Ecto neural progenitor cell (in vitro differentiated cells): Measurements from ENCODE around the gene ATG7.

Source experiments
- DNase-seq: peaks from one replicate; pipeline ENCODE4 v3.0.0-alpha.2; 2018; ENCODE audit warnings: low spot score

ATG7 gene

DNA sequence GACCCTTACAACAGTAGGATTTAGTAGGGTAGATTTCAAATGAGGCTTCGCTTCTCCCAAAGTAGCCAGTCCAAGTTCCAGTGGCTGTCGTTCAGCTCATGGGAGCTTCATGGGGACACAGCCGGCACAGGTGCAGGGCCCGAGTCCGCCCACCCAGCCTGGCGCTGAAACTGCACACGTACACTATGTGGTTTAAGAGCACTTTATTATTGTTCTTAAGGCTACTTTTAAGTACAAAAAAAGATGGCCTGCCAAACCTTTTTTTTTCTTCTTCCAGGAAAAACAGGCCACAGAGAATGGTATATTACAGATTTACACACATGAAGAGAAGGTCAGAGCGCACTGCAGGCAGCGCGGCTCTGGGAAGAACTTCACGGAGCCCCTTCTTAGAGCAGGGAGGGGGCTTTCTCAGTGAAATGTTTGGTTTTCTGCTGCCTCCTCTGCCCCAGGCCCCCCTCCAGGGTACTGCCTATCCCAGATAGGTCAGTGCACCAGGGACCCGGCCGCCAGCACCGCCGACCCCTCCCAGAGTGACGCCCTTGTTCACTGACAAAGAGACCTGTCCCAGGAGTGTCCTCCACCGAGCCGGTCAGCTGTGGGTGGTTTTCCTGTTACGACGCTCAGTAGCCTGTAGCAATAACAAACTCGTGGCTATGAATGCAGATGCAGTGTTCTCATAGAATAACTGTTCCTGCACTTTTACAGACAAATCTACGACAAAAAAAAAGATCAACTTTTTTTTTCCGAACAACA lies 283.9 kb downstream of the ATG7 start:
- DNase-seq = no peak

GRCh38 chr3:11556851-11557644 lies 284.9 kb downstream of the ATG7 start:
- no peak for DNase-seq

DNA sequence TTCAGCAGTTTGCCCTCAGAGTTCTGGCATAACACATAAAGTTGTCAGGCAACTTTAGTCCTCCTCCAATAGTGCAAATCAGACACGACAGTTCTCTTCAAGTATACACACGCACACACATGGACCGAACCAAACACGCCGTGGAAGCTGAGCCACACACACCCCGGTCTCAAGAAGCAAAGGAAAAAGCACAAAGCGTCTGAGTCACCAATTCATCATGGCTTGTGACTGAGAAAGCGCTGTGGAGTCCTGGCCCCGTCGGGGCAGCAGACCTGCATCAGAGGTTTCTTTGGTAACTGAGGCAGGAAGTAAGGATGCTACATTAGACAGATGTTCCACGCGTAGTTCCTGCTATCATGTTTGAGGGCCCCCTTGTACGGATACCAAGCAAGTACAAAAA lies 285.8 kb downstream of the ATG7 start:
- no peak for DNase-seq

DNA sequence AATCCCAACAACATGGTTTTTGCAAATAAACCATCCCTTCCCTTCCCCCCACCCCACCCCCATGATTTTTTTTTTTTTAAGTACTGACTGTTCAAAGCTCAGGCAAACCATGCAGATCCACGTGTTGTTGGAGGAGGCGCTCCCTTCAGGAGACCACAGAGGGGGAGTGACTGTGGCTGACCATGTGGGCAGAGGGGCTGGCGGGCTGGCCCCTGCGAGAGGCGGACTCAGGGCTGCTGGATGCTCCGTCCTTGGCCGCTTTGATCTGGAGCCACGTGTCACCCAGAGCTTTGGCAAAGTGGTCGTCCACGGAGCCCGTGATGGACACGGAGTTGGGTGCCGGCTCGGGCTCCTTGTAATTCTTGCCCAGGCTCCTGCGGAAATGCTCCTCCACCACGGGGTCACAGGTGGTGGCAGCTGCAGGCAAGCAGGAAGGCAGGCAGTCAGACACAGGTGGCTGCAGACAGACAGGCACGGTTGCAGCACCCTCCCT lies 286.3 kb downstream of the ATG7 start:
- DNase-seq = no peak

DNA sequence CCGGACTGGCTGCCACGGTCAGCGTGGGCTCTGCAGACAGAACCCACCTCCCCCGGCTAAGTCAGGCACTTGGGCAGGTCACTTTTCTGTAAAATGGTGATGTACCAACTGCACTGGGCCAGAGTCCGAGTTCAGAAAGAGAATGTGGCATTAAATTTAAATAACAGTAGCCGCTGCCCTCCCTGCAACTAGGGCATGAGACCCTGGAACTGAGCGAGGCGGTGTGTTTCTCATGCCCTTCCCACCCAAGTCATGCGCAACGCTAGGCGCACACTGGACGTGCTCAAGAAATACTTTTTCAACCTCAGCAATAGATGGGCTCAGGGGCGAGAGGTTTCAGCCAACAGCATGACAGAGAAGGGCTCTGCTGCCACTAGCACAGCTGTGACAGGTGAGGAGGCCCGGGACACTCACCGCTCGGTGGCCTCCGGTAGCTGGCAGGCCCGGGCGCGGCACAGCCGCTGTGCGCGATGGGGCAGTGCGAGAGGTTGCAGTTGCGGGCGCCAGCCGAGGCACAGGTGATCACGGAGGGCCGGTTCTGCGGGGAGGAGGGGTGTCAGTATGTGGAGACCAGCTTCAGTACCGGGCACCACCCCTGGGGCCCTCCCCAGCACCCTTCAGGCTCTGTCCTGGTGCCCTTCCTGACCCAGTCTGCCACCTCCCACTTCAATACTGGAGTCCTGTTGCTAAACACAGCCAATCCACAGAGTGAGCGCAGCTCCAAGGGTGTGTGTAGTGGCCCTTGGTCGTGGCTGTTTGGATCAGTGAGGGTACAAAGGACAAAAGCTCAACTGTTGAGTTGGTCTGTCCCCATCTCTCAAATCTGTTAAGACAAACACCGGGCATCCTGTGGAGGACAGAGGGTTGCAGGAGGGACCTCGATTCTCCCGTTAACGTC lies 287.0 kb downstream of the ATG7 start:
- no peak for DNase-seq

DNA sequence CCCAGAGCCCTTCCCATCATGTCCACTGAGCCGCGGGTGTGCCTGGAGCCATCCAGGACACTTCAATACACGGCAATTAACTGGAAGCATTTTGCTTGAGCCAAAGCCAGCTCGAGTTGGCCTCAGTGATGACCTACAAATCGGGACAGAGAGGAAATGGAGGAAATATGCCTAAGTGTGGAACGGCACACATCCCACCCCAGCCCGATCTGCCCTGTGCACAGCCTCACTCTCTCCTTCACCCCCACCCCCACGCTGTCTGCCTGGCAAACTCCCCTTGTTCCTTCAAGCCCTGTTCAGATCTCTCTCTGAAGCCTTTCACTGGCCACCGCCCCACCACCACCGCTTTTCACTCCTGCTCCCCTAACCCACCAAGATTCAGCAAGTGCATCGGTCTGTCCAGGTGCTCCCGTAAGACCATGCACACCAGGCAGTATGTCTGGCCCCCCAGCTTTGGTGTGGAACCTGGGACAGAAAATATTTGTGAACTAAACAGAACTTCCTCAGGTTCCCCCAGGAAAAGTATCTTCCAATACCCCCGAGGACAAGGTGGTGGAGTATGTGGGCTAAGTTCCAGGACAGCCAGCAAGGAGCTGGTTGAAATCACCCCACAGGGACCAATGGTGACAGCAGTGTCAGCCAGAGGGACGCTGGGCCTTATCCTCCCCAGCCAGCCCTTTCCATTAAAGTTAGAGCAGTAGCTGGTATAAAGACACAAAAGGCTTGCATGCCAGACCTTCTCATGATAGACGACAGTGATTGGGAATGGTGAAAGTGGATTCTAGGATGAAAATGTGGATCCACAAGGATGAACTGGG lies 287.8 kb downstream of the ATG7 start:
- no peak for DNase-seq

DNA sequence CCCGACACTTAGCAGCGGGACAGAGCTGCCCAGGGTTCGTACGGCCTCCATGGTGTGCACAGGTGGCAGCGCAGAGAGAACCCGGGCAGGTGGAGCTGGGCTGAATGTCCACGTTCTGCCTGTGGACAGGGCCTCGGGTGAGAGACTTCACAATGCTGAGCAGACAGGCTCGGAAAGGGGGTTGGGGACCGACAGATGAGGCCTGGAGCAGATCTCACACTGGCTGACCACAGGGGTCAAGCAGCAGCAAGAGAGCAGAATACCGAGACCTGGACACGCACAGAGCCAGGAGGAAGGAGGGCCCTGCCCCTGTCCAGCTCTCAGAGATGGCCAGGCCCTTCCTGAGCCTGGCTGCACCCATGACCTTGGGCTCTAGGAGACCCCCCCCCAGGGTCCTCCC lies 288.5 kb downstream of the ATG7 start:
- no peak for DNase-seq

GRCh38 chr3:11562277-11562881 lies 290.2 kb downstream of the ATG7 start:
- DNase-seq = no peak

DNA sequence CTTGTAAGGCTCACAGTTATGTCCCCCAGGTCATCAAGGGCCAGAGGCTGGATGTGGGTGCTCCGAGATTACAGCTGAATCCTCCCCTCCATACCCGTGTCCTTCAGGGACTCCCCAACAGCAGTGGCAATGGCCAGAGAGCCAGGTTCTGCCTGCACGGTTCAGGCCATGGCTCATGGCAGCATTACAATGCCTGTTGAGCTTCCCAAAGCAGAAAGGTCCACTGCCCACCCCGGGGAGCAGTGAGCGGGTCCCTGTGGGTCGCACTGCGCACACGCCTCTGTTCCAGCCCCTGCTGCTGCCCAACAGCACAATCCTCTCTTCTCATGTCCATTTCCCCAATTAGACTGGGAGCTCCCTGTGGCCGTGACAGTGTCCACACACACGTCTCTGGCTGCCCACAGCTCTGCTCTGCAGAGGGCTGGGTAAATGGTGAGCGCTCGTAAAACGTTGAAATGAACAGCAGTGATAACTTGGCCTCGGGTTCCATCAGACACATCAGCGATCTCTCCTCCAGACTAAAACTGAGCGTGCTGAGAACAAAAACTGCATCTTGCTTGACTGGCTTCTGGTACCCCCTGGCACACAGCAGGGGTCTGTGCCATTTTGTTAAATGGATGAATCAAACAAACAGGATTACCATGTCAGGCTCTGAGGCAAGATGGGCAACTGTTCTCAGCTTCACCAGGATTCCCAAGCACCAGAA lies 291.1 kb downstream of the ATG7 start:
- no peak for DNase-seq

DNA sequence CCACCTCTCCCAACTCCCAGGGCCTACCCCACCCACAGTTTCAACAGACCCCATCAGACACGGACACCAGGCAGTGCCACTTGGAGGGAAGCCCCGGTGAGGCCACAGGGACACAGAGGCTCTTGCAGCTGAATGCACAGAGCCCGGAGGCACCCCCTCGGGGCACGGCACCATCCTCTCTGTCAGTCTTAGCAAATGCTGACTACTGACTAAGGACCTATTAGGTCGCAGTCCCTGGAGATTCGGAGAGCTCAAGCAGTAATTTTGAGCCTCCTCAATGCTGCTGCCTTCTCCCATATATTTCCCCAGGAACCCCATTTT lies 291.6 kb downstream of the ATG7 start:
- no peak for DNase-seq

DNA sequence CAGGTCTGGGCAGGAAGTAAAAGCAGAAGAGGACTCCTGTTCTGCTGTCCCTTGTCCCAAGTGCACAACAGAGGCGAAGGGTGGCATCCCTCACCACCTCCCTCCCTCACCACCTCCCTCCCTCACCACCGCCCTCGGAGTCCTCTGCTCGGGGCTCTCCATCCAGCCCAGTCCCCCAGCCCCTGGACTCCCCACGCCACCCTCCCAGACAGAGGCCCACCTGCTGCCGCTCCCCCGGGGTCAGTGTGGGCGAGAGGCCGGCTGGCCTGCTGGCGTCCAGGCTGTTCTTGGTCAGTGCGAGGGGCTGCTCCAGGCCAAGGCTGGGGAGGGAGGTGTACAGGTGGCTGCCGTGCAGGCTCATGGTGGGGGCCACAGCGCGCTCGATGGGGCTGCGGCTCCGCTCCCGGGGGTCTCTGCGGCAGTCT lies 292.4 kb downstream of the ATG7 start:
- DNase-seq = no peak

DNA sequence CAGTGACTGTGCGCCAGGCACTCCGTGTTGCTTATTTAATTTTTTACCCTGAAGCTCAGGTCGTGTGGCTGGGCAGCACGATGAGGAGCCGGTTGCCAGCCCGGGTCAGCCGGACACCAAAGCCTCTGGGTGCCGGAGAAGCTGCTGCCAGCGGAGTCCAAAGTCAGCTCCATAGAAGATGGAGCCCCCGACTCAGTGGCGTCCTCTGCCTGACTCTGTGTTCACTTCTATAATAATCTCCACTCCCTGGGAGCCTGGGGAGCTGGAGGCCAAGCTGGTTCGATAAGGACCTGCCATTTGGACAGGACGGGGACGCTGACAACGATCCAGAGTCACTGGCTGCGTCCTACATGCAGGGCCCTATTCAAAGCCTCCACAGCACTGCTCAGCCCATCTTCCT lies 292.9 kb downstream of the ATG7 start:
- DNase-seq = no peak

DNA sequence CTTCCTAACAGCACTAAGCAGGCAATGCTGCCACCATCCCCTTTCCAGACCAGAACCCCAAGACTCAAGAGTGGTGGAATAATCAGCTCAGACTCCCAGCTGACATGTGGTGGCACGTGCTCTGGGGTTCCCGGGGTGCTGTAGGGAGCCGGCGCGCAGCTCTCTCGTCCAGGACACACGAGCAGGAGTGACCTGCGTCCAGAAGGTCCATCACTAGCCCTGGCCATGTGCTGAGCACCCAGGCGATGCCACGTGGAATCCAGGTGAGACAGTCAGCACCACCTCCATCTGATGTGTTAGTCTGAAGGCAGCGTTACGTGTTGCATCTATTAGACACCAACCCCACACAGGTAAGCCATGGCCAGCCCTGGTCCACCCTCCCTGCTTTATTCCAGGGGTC lies 293.3 kb downstream of the ATG7 start:
- no peak for DNase-seq

GRCh38 chr3:11565932-11566331 lies 293.7 kb downstream of the ATG7 start:
- no peak for DNase-seq

GRCh38 chr3:11566478-11566877 lies 294.3 kb downstream of the ATG7 start:
- no peak for DNase-seq

GRCh38 chr3:11566916-11567315 lies 294.7 kb downstream of the ATG7 start:
- no peak for DNase-seq

DNA sequence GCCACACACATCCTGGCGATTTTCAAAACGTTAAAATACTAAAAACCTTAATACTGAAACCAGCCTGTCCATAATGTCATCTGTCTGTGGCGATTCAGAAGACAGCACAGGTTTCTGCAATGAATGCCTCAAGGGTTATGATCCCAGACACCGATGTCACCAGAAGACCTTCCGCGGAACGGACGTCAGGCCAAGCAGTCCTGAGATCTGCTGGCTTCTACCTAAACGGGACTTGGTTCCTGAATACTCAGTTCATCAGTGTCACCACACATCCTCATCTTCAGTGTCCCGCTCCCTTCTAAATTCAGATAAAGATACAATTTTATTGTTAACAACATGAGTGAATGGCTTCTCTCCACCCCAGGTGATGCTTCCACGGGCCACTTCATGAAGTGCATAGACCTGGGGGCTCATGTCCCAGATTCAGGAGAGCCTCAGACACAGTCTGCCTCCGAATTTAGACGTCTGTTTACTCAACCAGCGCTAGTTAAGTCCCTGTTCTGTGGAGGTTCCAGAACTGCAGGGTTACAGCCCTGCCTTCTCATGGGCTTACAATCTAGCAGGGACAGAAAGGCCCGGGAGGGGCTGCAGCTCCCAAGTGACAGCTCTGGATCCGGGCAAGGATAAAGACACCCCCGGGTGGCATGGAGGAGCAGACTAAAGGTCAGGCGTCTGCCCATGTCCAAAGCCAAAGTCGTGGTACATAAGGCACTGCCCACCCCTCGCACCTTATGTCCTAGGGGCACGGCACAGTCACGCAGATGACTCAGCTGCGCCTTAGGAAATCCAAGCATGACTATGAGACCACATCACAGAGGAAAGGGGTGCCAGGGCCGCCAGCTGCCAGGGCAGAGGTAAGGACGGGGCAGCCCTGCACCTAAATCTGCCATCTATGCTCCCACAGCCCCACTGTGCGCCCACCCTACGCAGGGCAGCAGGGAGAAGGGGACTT lies 295.6 kb downstream of the ATG7 start:
- no peak for DNase-seq

GRCh38 chr3:11568503-11569155 lies 296.4 kb downstream of the ATG7 start:
- DNase-seq = no peak
